Small intestine (tissue), 7 donors: Measurements from ENCODE around the gene HIF3A. TPM values are rescaled to one million over a fixed set of nuclear protein-coding genes. Genes with fewer than 3 reads are reported as not detected.

Source experiments
- DNase-seq, 2 donors: peaks; one replicate each; pipeline versions ENCODE4 v3.0.0 to v3.0.0-alpha.2; 2013
- FAIRE-seq: peaks from 2 replicates; lab custom pipeline; 2012; peaks lifted over from hg19 to GRCh38; lab: Jason Lieb, UNC
- H3K27ac ChIP-seq, 3 donors: one replicate each; pipeline ENCODE4 v1.5.1; 2013; ENCODE audit warnings: low read length in 2 of 3, mild to moderate bottlenecking in 2 of 3, control low read depth in 1 of 3, inconsistent platforms in 1 of 3, low read depth in 1 of 3, moderate library complexity in 1 of 3
- H3K27me3 ChIP-seq, 3 donors: one replicate each; pipeline ENCODE4 v1.6.1; 2013; ENCODE audit warnings: low read length in 3 of 3, inconsistent platforms in 1 of 3; ENCODE audit not compliant: control insufficient read depth in 3 of 3, insufficient read depth in 3 of 3
- H3K36me3 ChIP-seq, 3 donors: one replicate each; pipeline ENCODE4 v1.6.1; 2013; ENCODE audit warnings: low read length in 3 of 3, inconsistent platforms in 1 of 3, low read depth in 1 of 3, mild to moderate bottlenecking in 1 of 3, moderate library complexity in 1 of 3; ENCODE audit not compliant: control insufficient read depth in 3 of 3, insufficient read depth in 2 of 3
- H3K4me1 ChIP-seq, 3 donors: one replicate each; pipeline ENCODE4 v1.6.1; 2013; ENCODE audit warnings: low read length in 2 of 3, inconsistent platforms in 1 of 3, low read depth in 1 of 3, mild to moderate bottlenecking in 1 of 3, moderate library complexity in 1 of 3; ENCODE audit not compliant: control insufficient read depth in 3 of 3, insufficient read depth in 2 of 3
- H3K4me3 ChIP-seq, 3 donors: one replicate each; pipeline ENCODE4 v1.5.1; 2013; ENCODE audit warnings: low read length in 3 of 3, control low read depth in 1 of 3, inconsistent platforms in 1 of 3, low read depth in 1 of 3, mild to moderate bottlenecking in 1 of 3, moderate library complexity in 1 of 3
- H3K9me3 ChIP-seq, 2 donors: one replicate each; pipeline ENCODE4 v1.6.1; 2013; ENCODE audit warnings: low read depth in 1 of 2, low read length in 1 of 2; ENCODE audit not compliant: control insufficient read depth in 2 of 2, insufficient read depth in 1 of 2
- WGBS, 3 donors: extraction: QIAGEN DNeasy Blood & Tissue Kit; methylation state at CpG; one replicate each; pipeline ENCODE4 v1.1.7; 2013; 5-methylcytosine and 5-hydroxymethylcytosine counted together
- polyA plus RNA-seq, 4 donors: library from polyadenylated mRNA; stranded (reverse) in 3 of 4; unstranded in 1 of 4; fragments of 200-250 nt in 3 of 4; fragments of 120-200 nt in 1 of 4; gene quantifications; one replicate each; pipeline versions ENCODE4 v1.2.1 to v1.2.3, GENCODE V29; 2013
- donor health status: healthy with polysubstance abuse.
- donor health status: control.
- donor health status: control.
- donor health status: Bipolar disorder and iron deficiency.
- donor health status: healthy.

The HIF3A gene
- polyA plus RNA-seq, 4 donors, result 0.89 to 159 (median 16.0) TPM

DNA sequence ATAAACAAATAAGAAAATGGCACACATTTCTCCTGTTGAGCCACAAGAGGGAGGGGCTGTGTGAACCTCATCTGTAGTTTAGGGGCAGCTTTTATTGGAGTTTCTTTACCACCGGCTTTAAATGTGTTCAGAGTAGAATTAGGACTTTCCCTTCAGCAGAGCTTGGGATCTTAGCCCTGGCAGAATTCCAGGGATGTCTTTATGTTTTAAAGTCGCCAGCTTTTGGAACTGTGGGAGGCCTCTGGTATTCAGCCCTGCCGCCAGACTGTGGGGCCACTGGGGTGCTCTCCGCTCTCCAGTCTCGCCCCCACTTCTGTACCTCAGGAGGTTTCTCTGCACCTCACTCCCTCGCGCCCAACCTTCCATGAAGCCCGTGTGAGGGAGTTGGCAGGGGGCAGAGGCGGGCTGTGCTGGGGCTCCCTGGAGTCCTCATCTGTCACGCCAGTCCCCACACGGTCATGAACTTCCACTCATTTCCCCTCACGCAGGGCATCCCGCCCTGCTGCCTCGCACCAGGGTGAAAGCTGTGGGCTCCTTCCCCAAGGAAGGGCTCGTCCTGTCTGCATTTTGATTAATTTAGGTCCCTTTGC is 85.0 kb downstream of the HIF3A start:
- H3K4me1 ChIP-seq, result no peaks in the 10 kb centered on the region
- DNase-seq (no peak), FAIRE-seq (no peak)
- H3K9me3 ChIP-seq, result no peaks in the 10 kb centered on the region
- no peak overlapping the region for H3K27ac ChIP-seq
- 91 to 94% (median 91%) methylated on average over 15 of the region's 15 CpGs for WGBS, 3 donors
- H3K4me3 ChIP-seq, result no peak overlapping the region
- peaks cover 14 to 63% (median 14%) of the 10 kb centered on the region in 3 donors for H3K36me3 ChIP-seq
- no peaks in the 10 kb centered on the region for H3K27me3 ChIP-seq

DNA sequence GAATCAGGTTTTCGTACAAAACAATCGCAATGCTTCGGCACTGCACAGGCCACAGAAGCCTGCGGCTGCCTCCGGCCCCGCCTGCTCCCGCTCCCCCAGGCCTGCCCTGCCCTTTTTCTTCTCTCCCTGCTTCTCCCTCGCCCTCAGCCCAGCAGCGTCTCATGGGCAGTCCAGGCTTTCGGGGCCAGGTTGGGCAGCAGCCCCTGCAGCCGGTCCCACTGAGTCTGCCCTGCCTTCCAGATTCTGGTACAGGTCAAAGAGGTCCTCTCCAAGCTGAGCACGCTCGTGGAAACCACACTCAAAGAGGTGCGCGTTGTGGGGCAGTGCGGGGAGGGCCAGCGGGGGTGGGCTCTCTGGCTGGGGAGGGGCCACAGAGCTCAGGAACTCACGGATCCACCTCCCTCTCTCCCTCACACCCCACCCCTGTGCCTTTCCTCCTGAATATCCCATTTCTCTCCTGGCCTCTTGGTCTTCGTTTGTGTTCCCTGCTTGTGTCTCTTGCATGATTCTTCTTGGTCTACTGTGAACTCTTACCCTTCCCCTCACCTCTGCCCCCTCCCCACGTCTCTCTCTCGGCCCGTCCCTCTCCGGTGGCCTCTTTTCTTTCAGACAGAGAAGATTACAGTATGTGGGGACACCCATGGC is 86.5 kb downstream of the HIF3A start:
- no peaks in the 10 kb centered on the region for H3K4me1 ChIP-seq
- no peak overlapping the region for H3K4me3 ChIP-seq
- no peaks in the 10 kb centered on the region for H3K27me3 ChIP-seq
- 90 to 92% (median 90%) methylated on average over 22 of the region's 23 CpGs for WGBS, 3 donors
- no peak overlapping the region for H3K27ac ChIP-seq
- no peaks in the 10 kb centered on the region for H3K9me3 ChIP-seq
- no peak for FAIRE-seq
- peaks cover 9 to 74% (median 11%) of the 10 kb centered on the region in 3 donors for H3K36me3 ChIP-seq
- no peak for DNase-seq

DNA sequence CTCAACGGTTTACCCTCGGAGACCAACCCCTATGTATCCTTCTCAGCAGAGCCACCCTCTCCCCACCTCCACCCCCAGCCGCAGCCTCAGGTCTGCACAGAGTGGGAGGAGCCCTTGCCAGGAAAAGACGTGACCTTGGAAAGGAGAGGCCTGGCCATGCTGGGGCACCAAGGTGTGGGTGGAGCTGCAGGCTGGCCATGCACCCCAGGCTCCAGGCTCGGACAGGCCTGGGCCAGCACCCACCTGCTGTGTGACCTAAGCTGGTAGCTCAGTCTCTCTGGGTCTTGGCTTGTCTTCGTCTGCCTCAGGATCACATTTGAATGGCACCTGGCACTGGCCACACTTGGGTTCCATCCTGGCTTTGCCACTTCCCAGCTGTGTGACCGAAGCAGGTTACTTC is 87.0 kb downstream of the HIF3A start:
- Histone ChIP-seq H3K36me3 (peaks cover 11 to 79% (median 17%) of the 10 kb centered on the region in 3 donors), H3K27ac (no peak overlapping the region), H3K4me3 (no peak overlapping the region), H3K9me3 (no peaks in the 10 kb centered on the region), H3K4me1 (no peaks in the 10 kb centered on the region), H3K27me3 (no peaks in the 10 kb centered on the region)
- WGBS, 3 donors, result 85 to 89% (median 86%) methylated on average over 7 of the region's 7 CpGs
- DNase-seq (no peak), FAIRE-seq (no peak)

DNA sequence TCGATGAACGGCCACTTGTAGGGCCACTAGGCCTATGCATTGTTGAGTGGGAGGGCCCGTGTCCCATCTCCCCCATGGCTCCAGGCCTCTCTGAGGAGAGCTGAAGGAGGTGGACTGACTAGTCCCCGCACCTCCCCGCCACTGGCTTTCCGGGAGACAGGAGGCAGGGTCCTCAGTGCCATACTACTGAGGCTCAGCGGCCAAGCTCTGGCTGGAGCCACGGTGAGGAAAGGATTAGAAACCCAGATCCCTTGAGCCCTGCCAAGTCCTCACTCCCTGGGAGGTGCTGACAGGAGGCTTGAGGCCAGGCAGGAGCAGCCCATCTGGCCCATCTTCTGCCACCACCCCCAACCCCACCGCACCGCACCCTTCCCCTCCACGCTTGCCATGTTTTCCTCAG is 87.6 kb downstream of the HIF3A start:
- FAIRE-seq (no peak), DNase-seq (no peak)
- H3K4me1 ChIP-seq, result no peaks in the 10 kb centered on the region
- H3K36me3 ChIP-seq, result peaks cover 12 to 79% (median 19%) of the 10 kb centered on the region in 3 donors
- no peak overlapping the region for H3K4me3 ChIP-seq
- H3K27me3 ChIP-seq, result no peaks in the 10 kb centered on the region
- 96 to 99% (median 97%) methylated on average over 11 of the region's 11 CpGs for WGBS, 3 donors
- peaks cover 0 to 4% of the 10 kb centered on the region in 2 donors for H3K9me3 ChIP-seq
- no peak overlapping the region for H3K27ac ChIP-seq

DNA sequence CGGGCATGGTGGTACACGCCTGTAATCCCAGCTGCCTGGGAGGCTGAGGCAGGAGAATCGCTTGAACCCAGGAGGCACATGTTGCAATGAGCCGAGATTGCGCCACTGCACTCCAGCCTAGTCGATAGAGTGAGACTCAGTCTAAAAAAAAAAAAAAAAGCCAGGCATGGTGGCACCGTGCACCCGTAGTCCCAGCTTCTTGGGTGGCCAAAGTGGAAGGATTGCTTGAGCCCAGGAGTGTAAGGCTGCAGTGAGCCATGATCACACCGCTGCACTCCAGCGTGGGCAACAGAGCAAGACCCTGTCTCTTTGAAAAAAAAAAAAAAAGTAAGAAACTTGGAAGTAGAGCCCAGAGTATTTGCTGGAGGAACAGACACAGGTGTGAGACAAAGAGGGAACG is 88.8 kb downstream of the HIF3A start:
- H3K27ac ChIP-seq, result no peak overlapping the region
- H3K27me3 ChIP-seq, result no peaks in the 10 kb centered on the region
- peaks cover 13 to 87% (median 21%) of the 10 kb centered on the region in 3 donors for H3K36me3 ChIP-seq
- H3K9me3 ChIP-seq, result peaks cover 0 to 6% of the 10 kb centered on the region in 2 donors
- no peak for FAIRE-seq
- H3K4me1 ChIP-seq, result no peaks in the 10 kb centered on the region
- WGBS, 3 donors, result 88 to 94% (median 92%) methylated on average over 10 to 11 of the region's 11 CpGs
- no peak for DNase-seq
- no peak overlapping the region for H3K4me3 ChIP-seq

DNA sequence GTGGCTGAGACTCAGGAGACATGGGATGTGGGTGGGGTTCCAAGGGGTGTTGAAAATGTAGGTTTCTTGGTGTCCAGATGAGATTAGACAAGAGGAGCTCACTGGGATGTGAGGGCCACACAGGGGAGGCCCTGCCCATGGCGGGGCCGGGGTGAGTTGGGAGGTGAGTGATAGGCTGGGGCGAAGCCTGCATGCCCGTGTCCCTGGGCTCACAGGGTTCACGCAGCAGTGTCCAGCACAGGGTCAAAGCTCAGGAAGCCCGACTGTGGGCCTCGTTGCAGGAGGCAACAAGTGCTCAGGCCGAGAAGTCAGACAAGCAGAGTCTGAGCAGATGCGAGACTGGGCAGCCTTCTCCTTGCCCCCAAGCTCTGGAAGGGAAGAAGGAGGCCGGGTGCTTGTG is 89.3 kb downstream of the HIF3A start:
- H3K27me3 ChIP-seq, result no peaks in the 10 kb centered on the region
- no peak overlapping the region for H3K27ac ChIP-seq
- no peak for FAIRE-seq
- DNase-seq, result no peak
- H3K4me3 ChIP-seq, result no peak overlapping the region
- WGBS, 3 donors, result 95 to 97% (median 97%) methylated on average over 8 to 10 of the region's 10 CpGs
- H3K4me1 ChIP-seq, result no peaks in the 10 kb centered on the region
- peaks cover 18 to 93% (median 21%) of the 10 kb centered on the region in 3 donors for H3K36me3 ChIP-seq
- H3K9me3 ChIP-seq, result peaks cover 0 to 6% of the 10 kb centered on the region in 2 donors

DNA sequence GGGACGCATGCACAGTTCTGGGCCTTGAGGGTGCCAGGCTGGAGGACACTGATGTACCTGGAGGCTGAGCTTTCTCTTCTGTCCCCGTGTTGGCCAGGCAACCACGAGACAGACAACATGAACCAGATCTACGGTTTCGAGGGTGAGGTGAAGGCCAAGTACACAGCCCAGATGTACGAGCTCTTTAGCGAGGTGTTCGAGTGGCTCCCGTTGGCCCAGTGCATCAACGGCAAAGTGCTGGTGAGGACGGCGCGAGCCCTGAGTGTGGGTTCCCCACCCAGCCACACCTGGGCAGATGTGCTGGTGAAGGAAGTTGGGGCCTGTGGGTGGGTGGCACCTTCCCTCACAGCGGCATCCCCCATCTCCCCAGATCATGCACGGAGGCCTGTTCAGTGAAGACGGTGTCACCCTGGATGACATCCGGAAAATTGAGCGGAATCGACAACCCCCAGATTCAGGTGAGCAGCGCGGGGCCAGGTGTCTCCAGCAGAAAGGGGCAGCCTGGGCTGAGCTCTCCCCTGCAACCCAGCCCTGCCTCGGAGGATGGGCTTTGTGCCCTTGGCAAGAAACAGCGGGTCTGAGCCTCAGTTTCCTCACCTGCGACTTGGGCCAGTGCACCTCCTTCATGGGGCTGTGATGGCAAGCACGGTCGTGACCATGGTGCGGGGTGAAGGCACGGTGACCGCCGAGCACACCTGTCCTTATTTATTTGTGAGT is 90.3 kb downstream of the HIF3A start:
- no peak for FAIRE-seq
- Histone ChIP-seq H3K27me3 (no peaks in the 10 kb centered on the region), H3K36me3 (peaks cover 17 to 93% (median 20%) of the 10 kb centered on the region in 3 donors), H3K27ac (no peak overlapping the region), H3K4me3 (no peak overlapping the region), H3K9me3 (peaks cover 0 to 6% of the 10 kb centered on the region in 2 donors), H3K4me1 (no peaks in the 10 kb centered on the region)
- 94 to 96% (median 95%) methylated on average over 30 of the region's 30 CpGs for WGBS, 3 donors
- no peak for DNase-seq

DNA sequence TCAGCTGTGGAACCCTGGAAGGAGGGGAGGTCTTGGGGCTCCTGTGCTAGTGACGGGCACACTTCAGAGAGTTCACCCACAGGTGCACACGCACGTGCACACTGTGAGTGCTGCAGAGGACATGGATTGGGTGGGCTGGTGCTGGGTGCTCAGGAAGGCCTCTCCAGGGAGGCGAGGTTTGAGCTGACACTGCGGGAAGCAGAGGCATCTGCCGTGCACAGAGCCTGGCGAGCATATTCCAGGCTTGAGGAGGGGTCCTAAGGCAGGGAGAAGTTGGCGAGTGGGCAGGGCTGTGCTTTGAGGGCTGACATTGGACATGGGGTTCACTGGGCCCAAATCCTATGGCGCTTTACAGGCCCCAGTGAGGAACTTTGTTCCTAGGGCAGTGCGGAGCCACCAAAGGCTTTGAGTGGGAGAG is 90.9 kb downstream of the HIF3A start:
- H3K4me1 ChIP-seq, result no peaks in the 10 kb centered on the region
- no peak overlapping the region for H3K27ac ChIP-seq
- H3K27me3 ChIP-seq, result no peaks in the 10 kb centered on the region
- no peak overlapping the region for H3K4me3 ChIP-seq
- H3K9me3 ChIP-seq, result peaks cover 0 to 6% of the 10 kb centered on the region in 2 donors
- DNase-seq, result no peak
- peaks cover 15 to 97% (median 20%) of the 10 kb centered on the region in 3 donors for H3K36me3 ChIP-seq
- FAIRE-seq, result no peak
- 96 to 97% (median 97%) methylated on average over 10 of the region's 10 CpGs for WGBS, 3 donors
